ENCODE measurements around the gene CARNS1.

GRCh38 chr11:67451658-67451976 lies 36.1 kb downstream of the CARNS1 start:
- TF ChIP-seq CTCF (IDR thresholded peaks at IDR 0.05; ENCODE audit: poor library complexity) (no peak), EZH2 (IDR thresholded peaks at IDR 0.05; ENCODE audit: borderline replicate concordance) (no peak), EZH2phosphoT487 (IDR thresholded peaks at IDR 0.05; ENCODE audit: low read depth, severe bottlenecking, unreplicated experiment) (no peak)

Data from hepatocyte (in vitro differentiated cells).